Measurements from ENCODE around the gene CCNT2. TPM values are rescaled to one million over a fixed set of nuclear protein-coding genes. Genes with fewer than 3 reads are reported as not detected.

Gene CCNT2
- total and polyA plus RNA-seq, 12 donors, result 4.7 to 26.6 (median 21.0) TPM

DNA sequence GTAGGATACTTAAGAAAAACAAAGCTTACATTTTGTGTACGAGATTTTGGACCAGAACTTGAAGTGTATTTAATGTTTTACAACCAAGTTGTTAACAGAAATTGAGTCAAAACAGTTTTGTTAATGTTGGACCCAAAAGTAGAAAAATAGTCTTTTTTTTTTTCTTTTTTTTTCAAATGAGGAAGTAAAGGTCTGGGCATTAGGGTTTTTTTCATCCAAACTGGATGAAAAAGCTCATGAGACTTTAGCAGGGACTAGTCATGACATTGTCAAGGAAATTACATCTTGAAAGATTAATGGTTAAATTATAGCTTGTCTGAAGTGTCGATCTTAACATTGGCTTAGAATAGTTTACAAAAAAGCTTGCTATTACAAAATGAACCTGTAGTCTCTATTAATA lies 32.3 kb downstream of the CCNT2 start:
- no peaks in the 10 kb centered on the region for H3K9me3 ChIP-seq
- no peak for TF ChIP-seq CTCF (IDR thresholded peaks at IDR 0.05)
- DNase-seq (no peak), ATAC-seq (no peak)
- H3K4me3 ChIP-seq, result no peak overlapping the region
- no peak overlapping the region for H3K27ac ChIP-seq
- intact Hi-C loops (cut with DNase I), result no loop called here
- H3K27me3 ChIP-seq, result no peaks in the 10 kb centered on the region
- peaks cover 0 to 100% (median 51%) of the 10 kb centered on the region in 9 donors for H3K36me3 ChIP-seq
- WGBS, 2 donors, result 96 to 97% methylated on average over 2 of the region's 2 CpGs
- no peaks in the 10 kb centered on the region for H3K4me1 ChIP-seq

- Histone ChIP-seq H3K27ac (no peak overlapping the region), H3K9me3 (no peaks in the 10 kb centered on the region), H3K36me3 (peaks cover 0 to 100% (median 55%) of the 10 kb centered on the region in 9 donors), H3K27me3 (no peaks in the 10 kb centered on the region), H3K4me3 (no peak overlapping the region), H3K4me1 (no peaks in the 10 kb centered on the region)
- 96 to 97% methylated on average over 3 of the region's 3 CpGs for WGBS, 2 donors
- DNase-seq (no peak), ATAC-seq (no peak)
- intact Hi-C loops (cut with DNase I), result no loop called here
- no peak for TF ChIP-seq CTCF (IDR thresholded peaks at IDR 0.05)
Measured at GRCh38 chr2:134952608-134953007, 34.0 kb downstream of the CCNT2 start.

DNA sequence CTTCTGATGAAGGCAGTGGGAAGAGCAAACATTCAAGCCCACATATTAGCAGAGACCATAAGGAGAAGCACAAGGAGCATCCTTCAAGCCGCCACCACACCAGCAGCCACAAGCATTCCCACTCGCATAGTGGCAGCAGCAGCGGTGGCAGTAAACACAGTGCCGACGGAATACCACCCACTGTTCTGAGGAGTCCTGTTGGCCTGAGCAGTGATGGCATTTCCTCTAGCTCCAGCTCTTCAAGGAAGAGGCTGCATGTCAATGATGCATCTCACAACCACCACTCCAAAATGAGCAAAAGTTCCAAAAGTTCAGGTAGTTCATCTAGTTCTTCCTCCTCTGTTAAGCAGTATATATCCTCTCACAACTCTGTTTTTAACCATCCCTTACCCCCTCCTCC lies 35.4 kb downstream of the CCNT2 start:
- Histone ChIP-seq H3K9me3 (no peaks in the 10 kb centered on the region), H3K4me3 (no peak overlapping the region), H3K36me3 (peaks cover 0 to 100% (median 42%) of the 10 kb centered on the region in 9 donors), H3K4me1 (no peaks in the 10 kb centered on the region), H3K27ac (no peak overlapping the region), H3K27me3 (no peaks in the 10 kb centered on the region)
- ATAC-seq (no peak), DNase-seq (no peak)
- intact Hi-C loops (cut with DNase I), result no loop called here
- TF ChIP-seq CTCF (IDR thresholded peaks at IDR 0.05), result no peak
- WGBS, 2 donors, result 97% methylated on average over 5 of the region's 5 CpGs

GRCh38 chr2:134955744-134956143 lies 37.1 kb downstream of the CCNT2 start:
- intact Hi-C loops (cut with DNase I), result no loop called here
- Histone ChIP-seq H3K4me3 (no peak overlapping the region), H3K36me3 (peaks cover 0 to 83% (median 36%) of the 10 kb centered on the region in 9 donors), H3K4me1 (no peaks in the 10 kb centered on the region), H3K27ac (no peak overlapping the region), H3K27me3 (no peaks in the 10 kb centered on the region), H3K9me3 (no peaks in the 10 kb centered on the region)
- no peak for TF ChIP-seq CTCF (IDR thresholded peaks at IDR 0.05)
- ATAC-seq (no peak), DNase-seq (no peak)
- WGBS, 2 donors, result 92 to 96% methylated on average over 1 of the region's 1 CpG

Data from heart right ventricle (tissue), 16 donors.